Lung (tissue), 12 donors: ENCODE results near the gene PAK6. TPM values are rescaled to one million over a fixed set of nuclear protein-coding genes. Genes with fewer than 3 reads are reported as not detected.

Experiments
- ATAC-seq: fragments of 200-7000 bp; cut with Tn5 transposase; one replicate; pipeline ENCODE4 v1.9.1; 2020; ENCODE audit warnings: moderate number of reproducible peaks; ENCODE audit not compliant: insufficient read depth, low FRiP score
- DNase-seq, 3 donors: peaks; one replicate each; pipeline ENCODE4 v3.0.0-alpha.2; 2013 to 2017
- H3K27ac ChIP-seq, 2 donors: one replicate each; pipeline ENCODE4 v1.5.1; 2013; ENCODE audit warnings: mild to moderate bottlenecking in 2 of 2, moderate library complexity in 2 of 2, control low read depth in 1 of 2, inconsistent platforms in 1 of 2, low read depth in 1 of 2, low read length in 1 of 2
- H3K27me3 ChIP-seq, 3 donors: one replicate each; pipeline ENCODE4 v1.5.1; 2013; ENCODE audit warnings: low read length in 2 of 3; ENCODE audit not compliant: control insufficient read depth in 3 of 3, insufficient read depth in 3 of 3
- H3K36me3 ChIP-seq, 4 donors: one replicate each; pipeline ENCODE4 v1.5.1; 2013; ENCODE audit warnings: low read length in 4 of 4, mild to moderate bottlenecking in 1 of 4, moderate library complexity in 1 of 4; ENCODE audit not compliant: control insufficient read depth in 4 of 4, insufficient read depth in 4 of 4
- H3K4me1 ChIP-seq, 5 donors: one replicate each; pipeline ENCODE4 v1.5.1; 2013; ENCODE audit warnings: low read length in 5 of 5, mild to moderate bottlenecking in 2 of 5, moderate library complexity in 1 of 5; ENCODE audit not compliant: control insufficient read depth in 5 of 5, insufficient read depth in 5 of 5
- H3K4me3 ChIP-seq: one replicate; pipeline ENCODE4 v1.5.1; 2013; ENCODE audit warnings: mild to moderate bottlenecking, control low read depth, moderate library complexity
- H3K9ac ChIP-seq, 2 donors: one replicate each; pipeline ENCODE4 v1.5.1; 2013; ENCODE audit warnings: low read length in 2 of 2, control low read depth in 1 of 2; ENCODE audit not compliant: insufficient read depth in 1 of 2
- H3K9me3 ChIP-seq, 4 donors: one replicate each; pipeline ENCODE4 v1.5.1; 2013; ENCODE audit warnings: low read length in 3 of 4, mild to moderate bottlenecking in 1 of 4, moderate library complexity in 1 of 4; ENCODE audit not compliant: control insufficient read depth in 4 of 4, insufficient read depth in 3 of 4
- CTCF ChIP-seq: IDR thresholded peaks from 2 replicates; pipeline ENCODE4 v1.5.1; 2012; ENCODE audit warnings: mild to moderate bottlenecking; ENCODE audit errors: control extremely low read depth, extremely low read depth
- WGBS, 2 donors: extraction: QIAGEN DNeasy Blood & Tissue Kit; methylation state at CpG; one replicate each; pipeline ENCODE4 v1.1.7; 2013; 5-methylcytosine and 5-hydroxymethylcytosine counted together
- polyA plus RNA-seq, 2 donors: library from polyadenylated mRNA; stranded (reverse); fragments of 200-250 nt; gene quantifications; one replicate each; pipeline ENCODE4 v1.2.1, GENCODE V29; 2013
- total RNA-seq, 2 donors: library from RNA; depleted of rRNA in 1 of 2; stranded (reverse); fragments of >200 nt in 1 of 2; gene quantifications; one replicate each; pipeline ENCODE4 v1.2.1, GENCODE V29; 2014 to 2021
- donor health status: control.
- donor health status: control.
- donor health status: Bipolar disorder and iron deficiency.
- donor health status: healthy.
- donor health status: DM: yes; HTN: yes; CAD: no.

PAK6 gene
- total and polyA plus RNA-seq, 4 donors, result 5.8 to 10.4 (median 7.2) TPM

- H3K4me3 ChIP-seq, result no peak overlapping the region
- peak overlapping the region; percentile 42 to 46 for H3K27ac ChIP-seq
- DNase-seq (peak in 2 of 3 donors; percentile 33 to 56), ATAC-seq (no peak)
- TF ChIP-seq CTCF, result no peak
- H3K9ac ChIP-seq, result no peak overlapping the region
- peaks cover 0 to 5% (median 0%) of the 10 kb centered on the region in 4 donors for H3K36me3 ChIP-seq
- peaks cover 6 to 23% (median 14%) of the 10 kb centered on the region in 5 donors for H3K4me1 ChIP-seq
- no peaks in the 10 kb centered on the region for H3K9me3 ChIP-seq
- WGBS, 2 donors, result 58 to 61% methylated on average over 25 to 26 of the region's 26 CpGs
- peaks cover 0 to 2% (median 0%) of the 10 kb centered on the region in 3 donors for H3K27me3 ChIP-seq
These were observed 83.8 kb downstream of the PAK6 start for GRCh38 chr15:40322531-40323238.

- Histone ChIP-seq H3K9me3 (no peaks in the 10 kb centered on the region), H3K27me3 (peaks cover 0 to 2% (median 0%) of the 10 kb centered on the region in 3 donors), H3K36me3 (peaks cover 0 to 5% (median 0%) of the 10 kb centered on the region in 4 donors), H3K4me3 (peak within 1 kb of the TSS; percentile 70), H3K9ac (no peak within 1 kb of the TSS), H3K4me1 (peaks cover 6 to 28% (median 15%) of the 10 kb centered on the region in 5 donors), H3K27ac (peak within 1 kb of the TSS; percentile 75 to 93)
- ATAC-seq (peak; percentile 91), DNase-seq (peak; percentile 97 to 98 (median 97))
- peak; percentile 44 for TF ChIP-seq CTCF
- 0 to 1% methylated on average over 46 to 103 of the region's 103 CpGs for WGBS, 2 donors
These were observed 84.5 kb downstream of the PAK6 start, which contains the start of gene INAFM2 for GRCh38 chr15:40323239-40323952. INAFM2 (plus strand) TSS chr15:40323692; CDS start chr15:40324056, 364 bp downstream.

- Histone ChIP-seq H3K4me1 (peaks cover 6 to 33% (median 17%) of the 10 kb centered on the region in 5 donors), H3K9me3 (no peaks in the 10 kb centered on the region), H3K36me3 (peaks cover 0 to 5% (median 0%) of the 10 kb centered on the region in 4 donors), H3K9ac (no peak overlapping the region), H3K4me3 (peak overlapping the region; percentile 70), H3K27me3 (peaks cover 0 to 2% (median 0%) of the 10 kb centered on the region in 3 donors), H3K27ac (peak overlapping the region; percentile 75 to 93)
- DNase-seq (peak in 1 of 3 donors; percentile 60), ATAC-seq (no peak)
- no peak for TF ChIP-seq CTCF
- 1% methylated on average over 77 to 101 of the region's 101 CpGs for WGBS, 2 donors
These were observed 85.4 kb downstream of the PAK6 start for GRCh38 chr15:40323953-40324937.
